ENCODE data around the gene UVSSA.
"Not testable (repeated sequence)": the region's sequence is repeated elsewhere in the genome, so short reads cannot be mapped to it uniquely, and the experiment has no call there.

UVSSA gene

DNA sequence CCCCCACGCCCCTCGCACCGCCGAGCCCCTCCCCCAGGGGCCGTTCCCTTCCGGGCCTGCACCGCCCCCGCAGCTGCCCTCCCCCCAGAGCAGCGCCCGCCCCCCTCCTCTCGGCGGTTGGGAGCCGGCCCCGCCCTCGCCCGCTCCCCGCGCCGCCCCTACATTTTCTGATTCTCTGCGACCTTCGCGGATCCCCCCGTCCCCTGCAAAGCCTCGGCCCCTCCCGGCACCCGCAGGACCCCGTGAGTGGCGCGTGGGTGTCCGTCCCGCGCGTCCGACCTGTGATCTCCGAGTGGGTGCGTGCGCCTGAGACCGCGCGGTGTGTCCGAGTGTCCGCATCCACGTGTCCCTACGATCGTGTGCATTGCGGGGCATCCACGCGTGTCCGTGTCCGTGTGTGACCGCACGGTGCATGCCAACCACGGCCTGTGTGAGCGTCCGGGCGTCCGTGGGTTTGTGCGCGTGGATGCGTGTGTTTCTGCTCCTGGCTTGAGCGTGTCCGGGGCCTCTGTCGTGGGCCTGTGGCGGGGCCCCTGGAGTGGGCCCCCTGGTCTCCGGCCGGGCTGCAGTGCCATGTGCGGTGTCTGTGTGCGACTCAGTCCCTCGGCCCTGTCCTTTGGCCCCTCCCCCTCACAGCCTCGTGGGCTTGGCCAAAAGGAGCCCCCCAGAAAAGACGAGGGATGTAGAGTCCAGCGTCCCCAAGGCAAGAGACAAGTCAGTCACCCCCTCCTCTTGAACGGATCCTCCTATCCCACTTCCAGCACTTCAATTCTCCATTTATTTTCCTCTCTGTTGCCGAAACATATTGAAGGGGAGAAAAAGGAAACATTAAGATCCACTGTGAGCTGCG lies 68.0 kb downstream of the UVSSA start:
- Histone ChIP-seq H3K4me3 (ENCODE audit: extremely low read depth, insufficient read depth, low read length, poor library complexity, severe bottlenecking) (no peak overlapping the region), H3K27ac (ENCODE audit: low read depth, low read length, severe bottlenecking) (no peak overlapping the region), H3K4me1 (ENCODE audit: control insufficient read depth, insufficient read depth, low read length, poor library complexity, severe bottlenecking) (no peaks in the 10 kb centered on the region), H3K9me3 (ENCODE audit: control insufficient read depth, low read length) (no peaks in the 10 kb centered on the region), H3K36me3 (ENCODE audit: control insufficient read depth, insufficient read depth, low read length) (no peaks in the 10 kb centered on the region)
- 88 to 93% methylated on average over 46 to 57 of the region's 75 CpGs for whole genome bisulfite sequencing, 2 experiments (ENCODE audit: insufficient coverage in 2 of 2)

DNA sequence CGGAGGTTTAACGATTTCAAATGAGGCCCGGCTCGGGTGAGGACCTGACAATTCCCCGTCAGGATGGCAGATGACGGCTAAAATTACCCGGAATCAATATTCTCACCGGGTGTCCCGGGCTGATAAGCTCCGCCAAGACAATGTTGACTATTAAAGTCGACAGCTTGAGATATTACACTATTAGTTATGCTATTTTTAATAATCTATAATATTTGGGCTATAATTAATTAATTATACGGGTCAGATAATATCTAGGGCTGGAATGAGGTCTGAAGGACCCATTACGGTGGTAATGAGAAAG lies 68.6 kb downstream of the UVSSA start:
- Histone ChIP-seq H3K4me1 (ENCODE audit: control insufficient read depth, insufficient read depth, low read length, poor library complexity, severe bottlenecking) (no peaks in the 10 kb centered on the region), H3K4me3 (ENCODE audit: extremely low read depth, insufficient read depth, low read length, poor library complexity, severe bottlenecking) (no peak overlapping the region), H3K36me3 (ENCODE audit: control insufficient read depth, insufficient read depth, low read length) (no peaks in the 10 kb centered on the region), H3K27ac (ENCODE audit: low read depth, low read length, severe bottlenecking) (no peak overlapping the region), H3K9me3 (ENCODE audit: control insufficient read depth, low read length) (no peaks in the 10 kb centered on the region)
- WGBS, 2 experiments (ENCODE audit: insufficient coverage in 2 of 2): 83 to 93% methylated on average over 7 to 11 of the region's 13 CpGs

DNA sequence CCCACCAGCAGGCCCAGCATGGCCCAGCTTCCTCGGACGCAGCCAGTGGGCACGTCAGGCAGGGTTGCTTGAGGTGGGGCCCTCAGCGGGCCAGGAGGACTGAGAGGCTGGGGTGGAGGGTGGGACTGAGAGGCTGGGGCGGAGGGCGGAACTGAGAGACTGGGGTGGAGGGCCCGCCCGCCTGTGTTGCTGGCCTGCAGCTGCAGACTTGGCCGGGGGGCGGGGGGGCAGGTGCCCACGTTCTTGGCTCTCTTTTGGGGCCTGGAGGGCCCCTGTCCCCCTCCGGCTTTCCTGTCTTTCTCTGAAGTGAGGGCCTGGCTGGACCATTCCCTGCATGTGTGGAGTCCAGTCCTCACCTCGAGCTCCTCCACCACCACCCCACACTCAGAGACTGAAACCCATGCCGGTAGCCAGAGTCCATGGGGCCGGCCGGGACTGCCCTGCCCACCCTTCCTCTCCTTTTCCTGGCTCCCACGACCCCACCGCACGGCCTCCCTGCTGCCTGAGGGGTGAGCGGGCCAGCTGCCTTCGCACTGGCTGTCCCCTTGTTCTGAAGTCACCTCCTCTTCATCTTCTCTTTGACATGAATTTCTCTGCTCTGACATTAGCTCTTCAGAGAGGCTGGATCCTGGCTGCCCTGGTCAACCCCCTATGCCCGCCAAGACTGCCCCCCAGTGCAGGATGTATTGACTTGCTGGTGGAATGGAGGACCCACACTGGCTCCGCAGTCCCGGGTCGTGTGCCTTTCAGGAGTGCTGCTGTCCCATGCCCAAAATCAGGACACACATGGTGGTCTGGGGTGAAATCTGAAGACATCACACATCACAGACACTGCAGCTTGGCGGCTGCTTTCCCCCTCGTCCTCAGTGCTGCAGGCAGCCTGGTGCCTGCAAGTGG lies 69.3 kb downstream of the UVSSA start:
- Histone ChIP-seq H3K4me3 (ENCODE audit: extremely low read depth, insufficient read depth, low read length, poor library complexity, severe bottlenecking) (no peak overlapping the region), H3K4me1 (ENCODE audit: control insufficient read depth, insufficient read depth, low read length, poor library complexity, severe bottlenecking) (no peaks in the 10 kb centered on the region), H3K36me3 (ENCODE audit: control insufficient read depth, insufficient read depth, low read length) (no peaks in the 10 kb centered on the region), H3K9me3 (ENCODE audit: control insufficient read depth, low read length) (no peaks in the 10 kb centered on the region), H3K27ac (ENCODE audit: low read depth, low read length, severe bottlenecking) (no peak overlapping the region)
- 70 to 75% methylated on average over 16 to 26 of the region's 27 CpGs for WGBS, 2 experiments (ENCODE audit: insufficient coverage in 2 of 2)

GRCh38 chr4:1416948-1417260 lies 69.9 kb downstream of the UVSSA start:
- Histone ChIP-seq H3K27ac (ENCODE audit: low read depth, low read length, severe bottlenecking) (no peak overlapping the region), H3K4me1 (ENCODE audit: control insufficient read depth, insufficient read depth, low read length, poor library complexity, severe bottlenecking) (no peaks in the 10 kb centered on the region), H3K9me3 (ENCODE audit: control insufficient read depth, low read length) (no peaks in the 10 kb centered on the region), H3K36me3 (ENCODE audit: control insufficient read depth, insufficient read depth, low read length) (no peaks in the 10 kb centered on the region), H3K4me3 (ENCODE audit: extremely low read depth, insufficient read depth, low read length, poor library complexity, severe bottlenecking) (no peak overlapping the region)
- 75 to 91% methylated on average over 5 to 7 of the region's 7 CpGs for WGBS, 2 experiments (ENCODE audit: insufficient coverage in 2 of 2)

- WGBS, 2 experiments (ENCODE audit: insufficient coverage in 2 of 2): 83 to 85% methylated on average over 21 to 28 of the region's 33 CpGs
- no peaks in the 10 kb centered on the region for H3K4me1 ChIP-seq (ENCODE audit: control insufficient read depth, insufficient read depth, low read length, poor library complexity, severe bottlenecking)
- H3K27ac ChIP-seq (ENCODE audit: low read depth, low read length, severe bottlenecking): no peak overlapping the region
These were observed 70.7 kb downstream of the UVSSA start for GRCh38 chr4:1417522-1418390.

DNA sequence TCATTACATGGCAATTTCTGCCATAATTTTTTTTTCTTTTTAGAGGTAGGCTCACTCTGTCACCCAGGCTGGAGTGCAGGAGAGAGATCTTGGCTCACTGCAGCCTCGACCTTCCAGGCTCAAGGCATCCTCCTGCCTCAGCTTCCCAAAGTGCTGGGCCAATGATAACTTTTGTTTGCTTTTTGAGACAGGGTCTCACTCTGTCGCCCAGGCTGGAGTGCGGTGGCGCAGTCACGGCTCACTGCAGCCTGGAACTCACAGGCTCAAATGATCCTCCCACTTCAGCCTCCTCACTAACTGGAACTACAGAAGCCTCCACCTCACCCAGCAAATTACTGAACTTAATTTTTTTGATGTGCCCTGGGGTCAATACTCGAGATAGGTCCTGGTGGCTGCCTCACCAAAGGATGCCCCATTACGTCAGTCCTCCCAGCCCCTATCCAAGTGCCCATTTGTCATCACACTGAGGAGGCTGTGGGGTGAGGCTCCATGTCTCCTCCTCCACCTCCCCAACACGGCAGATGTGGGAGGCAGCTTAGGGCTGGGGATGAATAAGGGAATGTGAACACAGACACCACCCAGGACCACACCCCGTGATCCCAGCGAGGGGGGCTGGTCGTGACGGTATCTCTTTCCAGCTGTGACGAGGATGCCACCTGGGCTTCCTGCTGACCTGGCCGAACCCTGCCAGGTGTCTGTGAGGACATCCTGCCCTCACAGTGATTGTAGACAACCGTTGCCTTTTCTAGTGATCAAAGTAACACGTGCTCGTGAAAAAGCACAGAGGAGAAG lies 71.7 kb downstream of the UVSSA start:
- 65 to 73% methylated on average over 14 to 15 of the region's 17 CpGs for WGBS, 2 experiments (ENCODE audit: insufficient coverage in 2 of 2)

More at GRCh38 chr4:1417522-1418390, 70.7 kb downstream of the UVSSA start:
- Histone ChIP-seq H3K4me3 (ENCODE audit: extremely low read depth, insufficient read depth, low read length, poor library complexity, severe bottlenecking) (no peak overlapping the region), H3K9me3 (ENCODE audit: control insufficient read depth, low read length) (no peaks in the 10 kb centered on the region), H3K36me3 (ENCODE audit: control insufficient read depth, insufficient read depth, low read length) (no peaks in the 10 kb centered on the region)

DNA sequence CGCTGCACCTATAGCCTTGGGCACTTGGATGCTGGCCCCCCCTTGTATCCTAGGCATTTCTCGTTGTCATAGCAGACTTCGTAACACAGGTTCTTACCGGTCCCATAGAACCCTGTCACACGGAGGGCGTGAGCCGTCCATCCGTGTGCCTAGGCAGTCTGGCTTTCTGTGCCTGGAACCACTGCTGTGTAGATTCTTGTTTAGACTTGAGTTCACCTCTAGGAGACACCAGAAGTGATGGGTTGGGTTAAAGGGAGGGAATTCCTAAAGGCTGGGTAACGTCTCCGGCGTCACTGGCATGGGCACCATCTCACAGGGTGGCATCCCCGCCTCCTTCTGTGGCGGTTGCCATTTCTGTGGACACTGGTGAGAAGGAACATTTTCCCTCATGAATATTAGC lies 72.7 kb downstream of the UVSSA start:
- 86 to 89% methylated on average over 12 to 13 of the region's 13 CpGs for WGBS, 2 experiments (ENCODE audit: insufficient coverage in 2 of 2)
- Histone ChIP-seq H3K4me1 (ENCODE audit: control insufficient read depth, insufficient read depth, low read length, poor library complexity, severe bottlenecking) (no peaks in the 10 kb centered on the region), H3K9me3 (ENCODE audit: control insufficient read depth, low read length) (no peaks in the 10 kb centered on the region), H3K36me3 (ENCODE audit: control insufficient read depth, insufficient read depth, low read length) (no peaks in the 10 kb centered on the region), H3K4me3 (ENCODE audit: extremely low read depth, insufficient read depth, low read length, poor library complexity, severe bottlenecking) (no peak overlapping the region), H3K27ac (ENCODE audit: low read depth, low read length, severe bottlenecking) (no peak overlapping the region)

More for the DNA sequence above, 71.7 kb downstream of the UVSSA start:
- Histone ChIP-seq H3K36me3 (ENCODE audit: control insufficient read depth, insufficient read depth, low read length) (no peaks in the 10 kb centered on the region), H3K9me3 (ENCODE audit: control insufficient read depth, low read length) (no peaks in the 10 kb centered on the region), H3K4me1 (ENCODE audit: control insufficient read depth, insufficient read depth, low read length, poor library complexity, severe bottlenecking) (no peaks in the 10 kb centered on the region), H3K27ac (ENCODE audit: low read depth, low read length, severe bottlenecking) (no peak overlapping the region), H3K4me3 (ENCODE audit: extremely low read depth, insufficient read depth, low read length, poor library complexity, severe bottlenecking) (no peak overlapping the region)

GRCh38 chr4:1421657-1422056 lies 74.6 kb downstream of the UVSSA start:
- Histone ChIP-seq H3K27ac (ENCODE audit: low read depth, low read length, severe bottlenecking) (no peak overlapping the region), H3K4me3 (ENCODE audit: extremely low read depth, insufficient read depth, low read length, poor library complexity, severe bottlenecking) (no peak overlapping the region), H3K9me3 (ENCODE audit: control insufficient read depth, low read length) (no peaks in the 10 kb centered on the region), H3K4me1 (ENCODE audit: control insufficient read depth, insufficient read depth, low read length, poor library complexity, severe bottlenecking) (no peaks in the 10 kb centered on the region), H3K36me3 (ENCODE audit: control insufficient read depth, insufficient read depth, low read length) (no peaks in the 10 kb centered on the region)
- 30 to 83% methylated on average over 1 to 2 of the region's 2 CpGs for WGBS, 2 experiments (ENCODE audit: insufficient coverage in 2 of 2)

DNA sequence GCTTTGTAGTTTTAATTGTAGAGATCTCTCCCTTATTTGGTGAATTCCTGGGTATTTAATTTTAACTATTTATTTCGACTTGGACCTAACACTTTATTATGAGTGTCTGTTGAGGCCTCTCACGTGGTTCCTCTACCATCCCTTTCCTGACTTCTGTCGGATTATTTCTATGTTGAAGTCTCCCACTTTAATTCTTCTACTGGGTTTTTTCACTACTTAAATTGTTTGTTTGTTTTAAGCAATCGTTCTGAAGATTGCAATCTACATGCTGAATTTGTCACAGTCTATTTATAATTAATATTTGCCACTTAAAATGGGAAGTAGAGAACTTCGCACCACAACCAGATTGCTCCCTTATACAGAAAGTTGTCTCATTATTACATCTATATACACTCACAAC lies 80.0 kb downstream of the UVSSA start:
- no peaks in the 10 kb centered on the region for H3K9me3 ChIP-seq (ENCODE audit: control insufficient read depth, low read length)
- H3K36me3 ChIP-seq (ENCODE audit: control insufficient read depth, insufficient read depth, low read length): no peaks in the 10 kb centered on the region
- H3K27ac ChIP-seq (ENCODE audit: low read depth, low read length, severe bottlenecking): no peak overlapping the region
- no peaks in the 10 kb centered on the region for H3K4me1 ChIP-seq (ENCODE audit: control insufficient read depth, insufficient read depth, low read length, poor library complexity, severe bottlenecking)
- 80 to 100% methylated on average over 1 to 3 of the region's 5 CpGs for WGBS, 2 experiments (ENCODE audit: insufficient coverage in 2 of 2)
- H3K4me3 ChIP-seq (ENCODE audit: extremely low read depth, insufficient read depth, low read length, poor library complexity, severe bottlenecking): no peak overlapping the region

GRCh38 chr4:1443688-1444172 lies 96.7 kb downstream of the UVSSA start:
- H3K36me3 ChIP-seq (ENCODE audit: control insufficient read depth, insufficient read depth, low read length); H3K4me3 ChIP-seq (ENCODE audit: extremely low read depth, insufficient read depth, low read length, poor library complexity, severe bottlenecking); H3K4me1 ChIP-seq (ENCODE audit: control insufficient read depth, insufficient read depth, low read length, poor library complexity, severe bottlenecking); H3K27ac ChIP-seq (ENCODE audit: low read depth, low read length, severe bottlenecking); H3K9me3 ChIP-seq (ENCODE audit: control insufficient read depth, low read length): not testable (repeated sequence)
- 91% methylated on average over 4 of the region's 4 CpGs for WGBS, 2 experiments (ENCODE audit: insufficient coverage in 2 of 2)

Measured in mesodermal cell (in vitro differentiated cells).